Hepatic stellate cell (primary cell): Measurements from ENCODE around the gene GMPR.
"Not testable (repeated sequence)": the region's sequence is repeated elsewhere in the genome, so short reads cannot be mapped to it uniquely, and the experiment has no call there.

Experiments used
- DNase-seq: peaks from one replicate; pipeline ENCODE4 v3.0.0; 2011; ENCODE audit warnings: low spot score

Gene GMPR

DNA sequence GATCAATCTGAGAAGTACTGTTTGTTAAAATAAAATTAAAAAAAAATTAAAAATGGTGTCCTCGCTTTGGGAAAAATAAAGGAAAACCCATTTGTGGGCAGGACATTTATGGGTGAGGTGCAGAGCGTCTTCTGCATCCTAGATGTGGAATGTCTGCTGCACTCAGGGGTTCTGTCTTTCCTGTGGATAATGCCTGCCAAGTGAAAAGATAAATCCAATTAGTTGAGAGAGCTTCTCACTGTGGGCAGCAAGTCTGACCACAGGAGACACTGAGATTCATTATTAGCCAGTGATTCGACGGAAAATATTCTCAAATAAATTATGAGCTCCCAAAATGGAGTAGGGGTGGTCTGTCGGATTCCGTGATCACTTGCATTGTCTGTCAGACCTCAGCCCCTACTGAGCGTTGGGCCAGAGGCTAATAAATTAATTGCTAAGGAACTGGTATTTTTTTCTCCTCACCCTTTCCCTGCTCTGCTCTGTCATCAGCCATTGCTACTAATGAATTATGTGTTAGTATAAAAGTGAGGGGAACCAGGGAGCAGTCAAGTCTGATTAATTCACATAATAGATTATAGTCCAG, 10.0 kb downstream of the GMPR start:
- DNase-seq, result no peak

DNA sequence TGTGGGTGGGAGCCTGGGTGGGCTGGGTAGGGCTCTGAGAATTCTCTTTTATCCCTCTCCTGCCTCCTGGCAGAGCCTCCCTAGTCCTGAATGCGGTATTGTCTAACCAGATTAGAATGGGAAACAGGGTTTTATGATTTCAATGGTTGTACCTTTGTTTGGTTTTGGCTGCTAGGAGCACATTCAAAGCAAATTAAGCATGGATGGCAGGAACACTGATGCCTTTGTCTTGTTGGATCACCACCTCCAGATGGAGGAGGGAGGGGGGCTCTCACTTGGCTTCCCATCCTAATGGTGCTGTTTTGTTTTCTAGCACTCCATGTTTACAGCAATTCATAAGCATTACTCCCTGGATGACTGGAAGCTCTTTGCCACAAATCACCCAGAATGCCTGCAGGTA, 11.6 kb downstream of the GMPR start:
- DNase-seq, result no peak

DNA sequence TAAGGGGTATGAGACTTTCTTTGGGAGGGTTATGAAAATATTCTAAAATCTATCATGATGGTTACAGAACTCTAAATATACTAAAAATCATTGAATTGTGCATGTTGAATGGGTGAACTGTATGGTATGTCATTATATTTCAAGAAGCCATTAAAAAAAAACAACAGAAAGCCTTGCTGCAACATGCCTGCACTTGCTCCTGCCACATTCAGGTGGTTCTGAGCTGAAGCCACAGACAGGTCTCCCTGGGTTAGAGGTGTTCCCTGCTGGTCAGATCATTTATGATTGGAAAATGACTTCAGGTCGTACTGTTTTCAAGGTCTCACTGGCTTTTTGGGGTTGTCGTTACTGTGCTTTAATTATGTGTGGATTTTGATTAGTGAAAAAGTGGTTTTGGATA, 13.3 kb downstream of the GMPR start:
- no peak for DNase-seq

DNA sequence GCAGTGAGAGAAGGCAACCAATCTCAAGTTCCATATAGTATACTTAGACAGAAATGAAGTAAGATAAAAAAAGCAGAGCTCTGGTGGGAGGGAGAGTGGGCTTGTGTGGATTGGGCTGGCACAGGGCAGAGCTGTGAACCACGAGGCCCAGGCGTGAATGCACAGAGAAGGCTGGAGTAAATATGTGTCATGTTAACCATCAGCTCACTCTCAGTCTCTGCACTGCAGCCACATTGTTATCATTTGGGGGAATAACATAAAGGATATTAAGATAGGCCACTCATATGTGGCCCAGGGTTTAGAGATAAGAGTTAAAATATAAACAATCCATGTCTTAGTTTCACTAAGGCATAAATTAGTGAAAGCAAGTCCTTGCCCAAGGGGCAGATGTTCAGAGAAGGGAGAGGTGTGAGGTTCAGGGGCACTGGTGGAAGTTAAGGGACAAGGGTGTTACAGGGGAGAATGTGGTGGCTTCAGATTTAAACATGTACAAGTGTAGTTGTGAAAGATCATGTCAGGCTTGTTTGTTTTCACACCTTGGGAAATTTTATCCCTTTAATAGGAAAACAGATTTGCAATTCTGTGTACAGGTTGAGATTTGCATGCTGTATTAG, 14.4 kb downstream of the GMPR start:
- DNase-seq, result no peak

DNA sequence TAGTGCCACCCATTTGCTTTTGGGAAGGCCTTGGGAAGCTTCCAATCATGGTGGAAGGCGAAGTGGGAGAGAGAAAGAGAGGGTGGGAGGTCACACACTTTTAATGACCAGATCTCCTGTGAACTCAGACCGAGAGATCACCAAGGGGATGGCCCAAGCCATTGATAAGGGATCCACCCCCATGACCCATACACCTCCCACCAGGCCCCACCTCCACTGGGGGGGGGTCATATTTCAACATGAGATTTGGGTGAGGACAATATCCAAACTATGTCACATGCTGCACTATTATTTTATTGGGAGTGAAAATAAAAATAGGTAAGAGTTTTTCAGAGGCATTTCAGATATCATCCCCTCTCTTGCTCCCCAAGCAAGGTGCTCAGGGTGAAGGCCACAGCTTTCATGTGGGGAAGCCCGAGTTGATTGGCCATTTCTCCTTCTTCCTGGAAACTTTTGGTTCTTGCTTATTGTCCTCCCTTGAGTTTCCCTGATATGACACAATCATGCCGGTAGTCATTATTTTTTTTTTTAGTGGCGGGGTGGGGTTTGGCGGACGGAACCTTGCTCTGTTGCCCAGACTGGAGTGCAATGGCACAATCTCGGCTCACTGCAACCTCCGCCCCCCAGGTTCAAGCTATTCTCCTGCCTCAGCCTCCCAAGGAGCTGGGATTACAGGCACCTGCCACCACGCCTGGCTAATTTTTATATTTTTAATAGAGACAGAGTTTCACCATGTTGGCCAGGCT, 15.2 kb downstream of the GMPR start:
- no peak for DNase-seq

DNA sequence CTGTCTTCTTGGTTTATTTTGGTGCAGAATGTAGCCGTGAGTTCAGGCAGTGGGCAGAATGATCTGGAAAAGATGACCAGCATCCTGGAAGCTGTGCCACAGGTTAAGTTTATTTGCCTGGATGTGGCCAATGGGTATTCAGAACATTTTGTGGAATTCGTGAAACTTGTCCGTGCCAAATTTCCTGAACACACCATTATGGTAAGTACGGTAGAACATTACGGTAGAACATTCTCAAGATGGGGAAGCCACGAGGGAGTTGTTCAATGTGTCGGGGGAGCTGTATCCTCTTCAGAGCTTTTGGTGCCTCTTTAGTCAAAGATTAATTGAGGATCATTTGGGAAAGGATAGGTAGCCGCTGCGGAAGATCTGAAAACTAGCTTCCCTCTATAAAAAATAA, 16.1 kb downstream of the GMPR start:
- DNase-seq, result no peak

DNA sequence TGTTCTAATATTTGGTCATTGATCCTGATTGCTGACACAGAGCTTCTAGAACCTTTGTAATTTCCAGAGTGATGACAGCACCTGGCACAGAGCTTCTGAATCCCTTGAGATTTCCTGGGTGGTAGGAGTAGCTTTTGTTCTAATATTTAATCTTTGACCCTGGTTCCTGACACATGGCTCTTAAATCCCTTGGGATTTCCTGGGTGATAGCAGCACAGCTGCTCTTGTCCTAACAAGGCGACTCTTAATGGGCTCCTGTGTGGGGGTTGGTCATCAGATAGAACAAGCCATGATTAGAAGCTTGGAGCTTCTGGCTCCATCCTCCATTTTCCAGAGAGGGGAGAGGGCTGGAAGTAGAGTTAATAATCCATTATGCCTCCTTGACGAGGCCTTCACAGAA, 18.4 kb downstream of the GMPR start:
- DNase-seq, result no peak

DNA sequence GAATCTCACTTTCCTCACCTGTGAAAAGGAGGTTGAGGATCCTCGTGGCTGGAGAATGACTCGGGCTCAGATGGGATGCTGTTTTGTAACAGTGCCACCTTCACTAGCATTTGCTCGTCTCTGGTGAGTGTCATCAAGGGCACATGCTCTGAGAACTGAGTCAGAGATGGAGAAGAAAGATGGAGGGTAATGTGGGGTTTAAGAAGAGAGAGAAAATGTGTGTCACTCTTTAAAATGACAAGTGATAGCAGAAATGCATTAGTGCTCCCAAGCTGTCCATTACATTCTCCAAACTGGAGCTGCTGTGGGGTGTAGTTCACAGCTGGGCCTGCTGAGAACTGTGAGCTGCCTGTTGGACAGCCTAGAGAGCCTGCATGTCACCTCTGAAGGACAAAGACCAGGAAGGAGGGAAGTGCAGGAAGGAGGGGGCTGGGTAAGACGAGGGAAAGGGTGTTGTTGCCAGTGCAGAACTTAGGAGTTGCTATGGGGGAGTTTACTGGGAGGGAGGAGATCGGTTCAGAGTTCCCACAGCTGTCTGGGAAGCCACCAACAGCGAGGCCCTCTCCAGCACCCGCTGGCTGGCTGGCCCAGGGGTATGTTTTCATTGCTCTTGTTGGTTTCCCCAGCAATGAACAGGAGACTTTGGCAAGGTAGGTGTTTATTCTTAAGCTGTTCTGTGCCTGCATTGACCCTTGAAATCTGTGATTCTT, 19.8 kb downstream of the GMPR start:
- no peak for DNase-seq

DNA sequence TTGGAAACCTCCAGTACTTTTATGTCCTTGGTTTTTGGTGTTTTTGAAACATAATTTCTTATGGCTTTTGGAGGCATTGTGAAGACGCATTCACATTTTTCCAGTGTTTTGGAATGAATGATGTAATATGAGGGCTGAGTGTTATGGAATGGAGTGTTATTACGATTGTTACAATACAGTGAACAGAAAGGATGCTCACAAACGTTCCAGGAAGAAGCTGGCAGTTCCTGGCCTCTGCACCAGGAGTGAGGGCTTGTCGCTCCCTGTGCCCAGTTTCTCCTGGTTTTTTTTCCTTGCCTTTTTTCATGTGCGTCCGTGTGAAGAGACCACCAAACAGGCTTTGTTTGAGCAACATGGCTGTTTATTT, 20.3 kb downstream of the GMPR start:
- DNase-seq, result no peak

DNA sequence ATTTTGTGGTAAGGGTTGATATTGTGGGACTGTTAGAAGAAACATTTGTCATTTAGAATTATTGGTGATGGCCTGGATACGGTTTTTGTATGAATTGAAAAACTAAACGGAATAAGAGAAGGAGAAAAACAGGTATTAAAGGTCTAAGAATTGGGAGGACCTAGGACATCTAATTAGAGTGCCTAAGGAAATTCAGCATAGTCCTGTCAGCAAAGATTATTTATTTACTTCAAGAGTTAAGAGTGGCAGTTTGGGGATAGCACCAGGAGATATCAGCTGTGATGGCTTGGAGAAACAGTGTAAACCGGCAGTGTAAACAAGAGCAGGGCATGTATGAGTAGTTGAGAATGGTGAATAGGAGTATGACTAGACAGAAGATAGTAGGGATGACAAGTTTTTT, 21.2 kb downstream of the GMPR start:
- DNase-seq, result not testable (repeated sequence)

DNA sequence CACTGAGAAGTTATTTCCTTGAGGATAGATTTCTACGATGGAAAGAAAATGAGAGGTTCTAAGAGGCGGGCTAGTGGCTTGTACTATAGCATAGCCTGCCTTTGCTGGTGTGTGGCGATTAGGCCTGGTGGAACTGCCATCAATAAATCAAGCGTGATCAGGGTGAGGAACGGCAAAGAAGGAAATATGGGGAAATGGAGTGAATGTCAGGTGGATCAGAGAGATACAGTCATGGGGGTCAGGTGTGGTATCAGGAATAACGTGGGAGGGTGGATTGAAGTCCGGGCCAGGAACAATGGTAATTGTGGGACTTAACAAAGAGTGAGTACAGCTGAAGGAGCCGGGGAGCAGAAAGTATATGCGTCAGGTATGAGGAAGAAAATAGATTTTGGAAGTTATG, 22.2 kb downstream of the GMPR start:
- not testable (repeated sequence) for DNase-seq

DNA sequence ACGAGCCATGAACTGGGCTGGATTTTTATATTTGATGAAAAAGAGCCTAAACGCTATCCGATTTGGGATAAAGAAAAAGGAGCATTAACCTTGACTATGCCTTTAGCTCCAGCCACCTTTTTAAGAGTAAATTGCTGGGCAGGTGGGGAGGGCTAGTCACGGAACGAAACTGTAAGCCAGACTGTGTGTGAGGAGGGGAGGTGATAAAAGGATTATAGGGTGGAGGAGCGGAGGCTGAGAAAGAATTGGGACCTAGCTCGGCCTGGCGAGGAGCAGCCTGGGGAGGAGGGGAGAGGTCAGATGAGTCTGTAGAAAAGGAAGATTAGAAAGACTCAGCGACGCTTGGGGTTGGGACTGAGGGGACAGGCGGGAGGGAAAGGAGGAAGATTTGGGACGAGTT, 24.4 kb downstream of the GMPR start:
- DNase-seq, result not testable (repeated sequence)

DNA sequence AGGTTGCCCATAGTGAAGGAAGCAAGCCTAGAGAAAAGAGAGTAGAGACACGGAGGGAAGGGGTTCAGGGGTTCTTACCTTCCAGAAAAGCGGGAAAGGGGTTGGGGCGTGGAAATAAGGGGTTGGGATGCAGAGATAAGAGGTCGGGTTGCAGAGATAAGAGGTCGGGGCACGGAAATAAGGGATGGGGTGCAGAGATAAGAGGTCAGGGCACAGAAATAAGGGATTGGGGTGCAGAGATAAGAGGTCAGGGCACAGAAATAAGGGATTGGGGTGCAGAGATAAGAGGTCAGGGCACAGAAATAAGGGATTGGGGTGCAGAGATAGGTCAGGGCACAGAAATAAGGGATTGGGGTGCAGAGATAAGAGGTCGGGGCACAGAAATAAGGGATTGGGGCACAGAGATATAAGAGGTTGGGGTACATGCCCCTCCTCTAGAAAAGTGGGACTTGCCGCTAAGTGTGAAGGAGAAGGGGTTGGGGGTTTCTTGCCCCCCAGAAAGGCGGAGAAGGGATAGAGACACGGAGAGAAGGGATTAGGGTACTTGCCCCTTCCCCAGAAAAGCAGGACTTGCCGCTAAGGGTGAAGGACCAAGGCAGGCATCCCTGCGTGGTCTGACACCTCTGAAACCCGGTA, 25.2 kb downstream of the GMPR start:
- not testable (repeated sequence) for DNase-seq

DNA sequence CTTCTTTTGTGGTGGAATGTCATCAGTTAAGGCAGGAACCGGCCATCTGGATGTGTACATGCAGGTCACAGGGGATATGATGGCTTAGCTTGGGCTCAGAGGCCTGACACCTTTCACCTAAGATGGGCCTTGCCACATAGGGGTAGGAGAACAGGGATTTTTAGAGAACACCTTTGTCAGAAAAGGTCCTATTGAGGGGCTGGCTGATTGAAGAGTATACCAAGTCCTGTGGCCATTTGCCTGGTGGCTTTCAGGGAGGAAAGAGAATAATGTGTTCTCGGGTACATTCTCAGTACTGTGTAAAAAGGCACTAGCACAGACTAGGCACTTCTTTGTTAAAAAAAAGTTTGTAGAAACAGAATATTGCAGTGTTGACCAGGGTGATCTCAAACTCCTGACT, 26.4 kb downstream of the GMPR start:
- no peak for DNase-seq

DNA sequence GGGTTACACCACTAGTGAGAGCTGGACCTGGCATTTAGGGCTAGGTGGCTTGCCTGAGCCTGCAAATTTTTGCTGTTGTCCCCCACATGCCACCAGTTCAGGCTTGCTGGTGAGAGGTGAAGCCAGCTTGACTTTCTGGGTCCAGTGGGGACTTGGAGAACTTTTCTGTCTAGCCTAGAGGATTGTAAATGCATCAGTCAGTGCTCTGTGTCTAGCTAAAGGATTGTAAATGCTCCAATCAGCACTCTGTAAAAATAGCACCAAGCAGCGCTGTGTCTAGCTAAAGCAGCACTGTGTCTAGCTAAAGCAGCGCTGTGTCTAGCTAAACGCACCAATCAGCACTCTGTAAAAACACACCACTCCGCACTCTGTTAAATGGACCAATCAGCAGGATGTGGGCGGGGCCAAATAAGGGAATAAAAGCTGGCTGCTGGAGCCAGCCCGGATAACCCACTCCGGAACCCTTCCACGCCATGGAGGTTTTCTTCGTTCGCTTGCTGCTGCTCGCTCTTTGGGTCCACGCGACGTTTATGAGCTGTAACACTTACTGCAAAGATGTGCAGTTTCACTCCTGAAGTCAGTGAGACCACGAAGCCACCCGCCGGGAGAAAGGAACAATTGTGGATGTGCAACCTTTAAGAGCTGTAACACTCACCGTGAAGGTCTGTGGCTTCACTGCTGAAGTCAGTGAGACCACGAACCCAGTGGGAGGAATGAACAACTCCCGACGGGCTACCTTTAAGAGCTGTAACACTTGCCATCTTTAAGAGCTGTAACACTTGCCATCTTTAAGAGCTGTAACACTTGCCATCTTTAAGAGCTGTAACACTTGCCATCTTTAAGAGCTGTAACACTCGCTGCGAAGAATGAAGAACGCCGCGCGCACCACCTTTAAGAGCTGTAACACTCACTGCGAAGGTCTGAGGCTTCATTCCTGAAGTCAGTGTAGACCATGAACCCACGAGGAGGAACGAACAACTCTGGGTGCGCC, 27.3 kb downstream of the GMPR start:
- DNase-seq, result no peak

DNA sequence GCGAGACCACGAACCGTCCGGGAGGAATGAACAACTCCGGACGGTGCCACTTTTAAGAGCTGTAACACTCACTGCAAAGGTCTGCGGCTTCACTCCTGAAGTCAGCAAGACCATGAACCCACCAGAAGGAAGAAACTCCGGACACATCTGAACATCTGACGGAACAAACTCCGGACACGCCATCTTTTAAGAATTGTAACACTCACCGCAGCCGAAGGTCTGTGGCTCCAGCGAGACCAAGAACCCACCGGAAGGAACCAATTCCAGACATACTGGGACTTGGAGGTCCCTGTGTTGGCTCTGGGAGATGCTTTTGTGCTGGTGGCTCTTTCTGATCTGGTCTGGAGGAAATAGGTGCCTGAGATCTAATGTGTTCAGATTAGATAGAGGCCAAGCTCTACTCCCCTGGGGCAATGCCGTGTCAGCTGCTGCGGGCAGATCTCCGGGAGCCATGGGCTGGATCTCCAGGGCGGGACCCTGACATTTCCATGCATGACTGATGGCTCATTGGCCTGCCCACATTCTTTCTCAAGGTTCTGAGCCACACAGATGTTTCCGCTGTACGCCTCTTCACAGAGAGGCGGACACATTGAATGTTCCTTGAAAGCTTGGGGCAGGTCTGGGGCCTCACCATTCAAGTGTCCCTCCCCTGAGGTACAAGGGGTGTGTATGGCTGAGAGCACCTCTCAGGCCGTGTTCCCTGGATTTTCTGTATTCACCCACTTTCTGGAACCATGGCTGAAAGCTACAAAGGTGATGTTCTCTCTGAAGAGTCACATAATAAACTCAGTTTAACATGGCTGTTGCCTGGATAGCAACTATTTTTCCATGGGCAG, 29.3 kb downstream of the GMPR start:
- DNase-seq, result no peak

DNA sequence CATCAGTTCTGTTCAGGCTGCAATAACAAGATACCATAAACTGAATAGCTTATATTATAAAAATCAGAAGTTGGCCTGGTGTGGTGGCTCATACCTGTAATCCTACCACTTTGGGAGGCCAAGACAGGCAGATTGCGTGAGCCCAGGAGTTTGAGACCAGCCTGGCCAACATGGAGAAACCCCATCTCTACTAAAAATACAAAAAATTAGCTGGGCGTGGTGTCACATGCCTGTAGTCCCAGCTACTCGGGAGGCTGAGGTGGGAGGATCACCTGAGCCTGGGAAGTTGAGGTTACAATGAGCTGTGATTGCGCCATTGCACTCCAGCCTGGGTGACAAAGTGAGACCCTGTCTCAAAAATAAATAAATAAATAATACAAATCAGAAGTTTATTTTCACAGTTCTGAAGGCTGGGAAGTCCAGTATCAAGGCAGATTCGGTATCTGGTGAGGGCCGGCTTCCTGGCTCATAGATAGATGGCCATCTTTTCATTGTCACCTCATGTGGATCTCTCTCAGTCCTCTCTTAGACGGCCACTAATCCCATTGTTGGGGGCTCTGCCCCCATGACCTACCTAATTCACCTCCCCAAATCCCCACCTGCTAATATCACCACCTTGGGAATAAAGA, 31.2 kb downstream of the GMPR start:
- DNase-seq, result not testable (repeated sequence)

DNA sequence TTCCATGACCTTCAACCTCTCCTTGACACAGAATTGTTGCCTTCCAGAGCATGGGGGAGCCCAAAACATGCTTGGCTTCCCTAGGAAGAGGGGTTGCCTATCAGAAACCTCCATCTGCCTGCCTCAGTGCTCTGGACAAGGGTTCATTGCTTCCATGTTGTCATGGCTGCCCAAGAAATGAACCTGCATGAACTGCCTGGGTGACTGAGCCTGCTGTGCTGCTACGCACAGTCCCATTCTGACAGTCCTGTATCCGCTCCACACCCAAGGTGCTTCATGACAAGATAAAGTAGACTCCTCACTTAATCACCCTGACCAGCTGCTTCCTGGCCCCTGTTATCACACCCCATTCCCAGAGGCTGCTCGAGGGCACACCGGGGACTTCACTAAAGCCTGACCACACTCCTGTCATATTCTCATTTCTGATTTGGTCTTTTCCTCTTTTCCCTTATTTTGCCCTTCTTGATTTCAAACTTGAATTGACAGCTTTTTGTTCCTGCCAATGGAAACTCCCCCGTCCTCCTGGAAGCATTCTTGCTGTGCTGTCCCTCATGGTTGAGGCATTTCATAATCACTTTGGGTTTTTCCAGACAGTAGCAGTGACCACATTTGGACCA, 31.9 kb downstream of the GMPR start:
- no peak for DNase-seq

DNA sequence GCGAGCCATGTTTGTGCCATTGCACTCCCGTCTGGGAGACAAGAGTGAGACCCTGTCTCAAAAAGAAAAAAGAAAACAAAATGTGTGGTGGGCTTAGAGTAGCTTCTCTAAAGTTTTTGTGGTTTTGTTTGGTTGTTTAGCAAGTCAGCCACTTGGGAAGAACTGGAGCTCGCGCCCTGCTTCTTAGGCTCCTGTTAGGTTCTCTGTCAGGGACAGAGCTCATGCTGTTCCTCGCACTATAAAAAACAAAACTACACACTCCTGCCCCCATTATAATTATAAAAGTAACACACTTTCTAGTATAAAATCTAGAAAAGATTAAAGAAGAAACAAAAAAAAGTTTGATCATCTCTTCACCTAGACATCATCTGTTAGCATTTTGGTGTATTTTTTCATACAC, 33.0 kb downstream of the GMPR start:
- DNase-seq, result no peak

DNA sequence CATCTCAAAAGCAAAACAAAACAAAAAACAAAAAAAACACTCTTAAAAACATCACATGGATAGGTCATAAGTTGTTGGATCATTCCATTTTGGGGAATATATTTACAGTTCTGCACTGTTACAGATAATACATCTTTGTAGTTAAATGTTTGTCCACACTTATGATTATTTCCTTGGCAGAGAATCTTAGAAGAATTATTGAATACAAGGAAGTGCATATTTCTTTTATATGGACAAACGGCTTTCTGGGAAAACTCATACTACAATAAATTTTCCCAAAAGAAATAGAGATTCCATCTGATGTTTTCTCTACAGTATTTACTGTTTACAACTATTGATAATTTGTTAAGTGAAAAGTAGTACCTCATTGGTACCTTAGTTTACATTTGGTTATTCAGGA, 33.8 kb downstream of the GMPR start:
- DNase-seq, result no peak
